IMR-90 (cell line): Measurements from ENCODE around the gene SPACA5. TPM values are rescaled to one million over a fixed set of nuclear protein-coding genes. Genes with fewer than 3 reads are reported as not detected.
"Not testable (repeated sequence)": the region's sequence is repeated elsewhere in the genome, so short reads cannot be mapped to it uniquely, and the experiment has no call there.

Experiments used
- ATAC-seq: fragments of 200-7000 bp; cut with Tn5 transposase; 2 replicates; pipeline ENCODE4 v1.9.1; 2020; ENCODE audit warnings: low read depth, mild to moderate bottlenecking, moderate library complexity
- BruUV-seq: library from RNA; stranded (reverse); fragments of 400-500 nt; replicated peaks from 2 replicates; lab custom pipeline; 2021; lab: Mats Ljungman, UMichigan
- CTCF ChIA-PET: fragments of 300-600 bp; formaldehyde crosslinking; extraction: SDS; loops from one replicate; lab custom pipeline; 2021; ENCODE audit warnings: antibody characterized with exemption; lab: Yijun Ruan, JAX
- POLR2A ChIA-PET: fragments of 300-600 bp; sonication (Branson Sonifier 250); formaldehyde crosslinking; loops from one replicate; lab custom pipeline; 2022; ENCODE audit warnings: antibody characterized with exemption; ENCODE audit not compliant: unreplicated experiment; lab: Charles Lee
- DNase-seq: peaks from one replicate; pipeline ENCODE4 v3.0.0; 2013
- H2AFZ ChIP-seq: replicated peaks from 2 replicates; pipeline ENCODE3; 2013; ENCODE audit warnings: low read length, mild to moderate bottlenecking; ENCODE audit not compliant: poor library complexity
- H2AK5ac ChIP-seq: 2 replicates; pipeline ENCODE4 v1.6.1; 2013; ENCODE audit warnings: low read depth, low read length, inconsistent platforms
- H2AK9ac ChIP-seq: replicated peaks from 2 replicates; pipeline ENCODE3; 2013; ENCODE audit warnings: mild to moderate bottlenecking, low read depth, low read length, moderate library complexity; ENCODE audit not compliant: poor library complexity
- H2BK120ac ChIP-seq: 2 replicates; pipeline ENCODE4 v1.6.1; 2013; ENCODE audit warnings: low read depth, low read length, inconsistent platforms
- H2BK15ac ChIP-seq: 3 replicates; pipeline ENCODE4 v1.6.1; 2013; ENCODE audit warnings: low read depth, low read length, inconsistent platforms
- H2BK20ac ChIP-seq: 2 replicates; pipeline ENCODE4 v1.6.1; 2013; ENCODE audit warnings: low read depth, mild to moderate bottlenecking, inconsistent platforms, low read length, moderate library complexity
- H2BK5ac ChIP-seq: 2 replicates; pipeline ENCODE4 v1.6.1; 2013; ENCODE audit warnings: mild to moderate bottlenecking, low read depth, low read length, inconsistent platforms; ENCODE audit not compliant: poor library complexity, severe bottlenecking
- H3K14ac ChIP-seq: replicated peaks from 2 replicates; pipeline ENCODE4 v1.6.1; 2013; ENCODE audit warnings: low read depth, low read length, inconsistent platforms
- H3K18ac ChIP-seq: 2 replicates; pipeline ENCODE4 v1.6.1; 2013; ENCODE audit warnings: low read depth, low read length, control low read depth
- H3K23ac ChIP-seq: 2 replicates; pipeline ENCODE4 v1.6.1; 2013; ENCODE audit warnings: low read depth, low read length, inconsistent platforms
- H3K27ac ChIP-seq: 2 replicates; pipeline ENCODE4 v1.5.1; 2013; ENCODE audit warnings: mild to moderate bottlenecking, control low read depth, low read length; ENCODE audit not compliant: insufficient read depth
- H3K27me3 ChIP-seq: 2 replicates; pipeline ENCODE4 v1.6.1; 2013; ENCODE audit warnings: low read length; ENCODE audit not compliant: control insufficient read depth, insufficient read depth
- H3K36me3 ChIP-seq: 2 replicates; pipeline ENCODE4 v1.6.1; 2013; ENCODE audit warnings: low read length, mixed read lengths; ENCODE audit not compliant: control insufficient read depth, insufficient read depth
- H3K4ac ChIP-seq: 2 replicates; pipeline ENCODE4 v1.6.1; 2013; ENCODE audit warnings: low read depth, low read length, inconsistent platforms
- H3K4me1 ChIP-seq: 2 replicates; pipeline ENCODE4 v1.6.1; 2013; ENCODE audit warnings: low read length, mixed read lengths; ENCODE audit not compliant: control insufficient read depth, insufficient read depth
- H3K4me2 ChIP-seq: 2 replicates; pipeline ENCODE4 v1.6.1; 2013; ENCODE audit warnings: low read depth, mild to moderate bottlenecking, control low read depth, low read length, moderate library complexity
- H3K4me3 ChIP-seq: 2 replicates; pipeline ENCODE4 v1.5.1; 2013; ENCODE audit warnings: low read depth, mild to moderate bottlenecking, control low read depth, low read length, moderate library complexity; ENCODE audit not compliant: insufficient read depth
- H3K56ac ChIP-seq: 2 replicates; pipeline ENCODE4 v1.6.1; 2013; ENCODE audit warnings: low read length, inconsistent platforms; ENCODE audit not compliant: insufficient read depth; ENCODE audit errors: extremely low read depth
- H3K79me1 ChIP-seq, 2 experiments: 2 replicates each; pipeline ENCODE4 v1.6.1; 2013; ENCODE audit warnings: low read length in 2 of 2, inconsistent platforms in 1 of 2, low read depth in 1 of 2
- H3K9ac ChIP-seq: 2 replicates; pipeline ENCODE4 v1.6.1; 2013; ENCODE audit warnings: low read depth, low read length, control low read depth
- H3K9me1 ChIP-seq: 2 replicates; pipeline ENCODE4 v1.6.1; 2013; ENCODE audit warnings: low read length, inconsistent platforms; ENCODE audit not compliant: insufficient read depth
- H3K9me3 ChIP-seq: 2 replicates; pipeline ENCODE4 v1.6.1; 2013; ENCODE audit warnings: low read length; ENCODE audit not compliant: control insufficient read depth, insufficient read depth
- H4K20me1 ChIP-seq: 2 replicates; pipeline ENCODE4 v1.6.1; 2013; ENCODE audit warnings: low read length, inconsistent platforms; ENCODE audit not compliant: insufficient read depth
- H4K5ac ChIP-seq: 2 replicates; pipeline ENCODE4 v1.6.1; 2013; ENCODE audit warnings: mild to moderate bottlenecking, low read depth, low read length, control low read depth
- H4K8ac ChIP-seq, 2 experiments: 2 replicates each; pipeline ENCODE4 v1.6.1; 2013; ENCODE audit warnings: low read depth in 2 of 2, low read length in 2 of 2, control low read depth in 1 of 2, inconsistent platforms in 1 of 2
- H4K91ac ChIP-seq: 2 replicates; pipeline ENCODE4 v1.6.1; 2013; ENCODE audit warnings: low read depth, low read length, inconsistent platforms; ENCODE audit not compliant: insufficient read depth
- MAFK ChIP-seq: IDR thresholded peaks from 2 replicates; pipeline ENCODE4 v1.6.1; 2012; ENCODE audit warnings: low read depth, low read length, improper control_type of control experiment
- MXI1 ChIP-seq: IDR thresholded peaks from 2 replicates; pipeline ENCODE4 v1.6.1; 2012; ENCODE audit warnings: low read depth, mild to moderate bottlenecking, low read length, moderate library complexity, borderline replicate concordance
- NFE2L2 ChIP-seq: fragments of 150-350 bp; IDR thresholded peaks from 2 replicates; pipeline ENCODE4 v1.6.1; 2016; ENCODE audit warnings: low read depth, mild to moderate bottlenecking, low read length
- POLR2A ChIP-seq: IDR thresholded peaks from 2 replicates; pipeline ENCODE4 v1.6.1; 2012; ENCODE audit warnings: mild to moderate bottlenecking, low read depth, low read length
- WGBS, 2 experiments: methylation state at CpG; one replicate each; pipeline versions ENCODE4 v1.1.5 to v1.1.7; 2013; ENCODE audit warnings: missing lambda C conversion rate in 2 of 2; ENCODE audit not compliant: insufficient read length in 1 of 2; ENCODE audit errors: extremely low coverage in 2 of 2; 5-methylcytosine and 5-hydroxymethylcytosine counted together
- dilution Hi-C: fragments of 300-500 bp; cut with HindIII; formaldehyde crosslinking; loops from one replicate; pipeline ENCODE4 v1.14.3; 2018; ENCODE audit warnings: low sequenced_read_pairs; ENCODE audit not compliant: unreplicated experiment
- in situ Hi-C: fragments of 300-500 bp; cut with MboI; formaldehyde crosslinking; loops from 3 replicates; pipeline ENCODE4 v1.14.3; 2019; ENCODE audit warnings: low sequenced_read_pairs, inconsistent platforms, mixed read lengths
- intact Hi-C: fragments of 100-400 bp; cut with micrococcal nuclease; formaldehyde crosslinking; loops from 2 replicates; pipeline ENCODE4 v1.10.0; 2022
- polyA plus RNA-seq, 3 experiments: library from polyadenylated mRNA; depleted of rRNA; stranded (reverse); fragments of >200 nt; gene quantifications; 2 replicates each; pipeline ENCODE4 v1.2.3, GENCODE V29; 2012; ENCODE audit warnings: low replicate concordance in 1 of 3
- total RNA-seq: library from RNA; depleted of rRNA; stranded (reverse); fragments of >200 nt; gene quantifications from 2 replicates; pipeline ENCODE4 v1.2.3, GENCODE V29; 2012

Gene SPACA5
- total and polyA plus RNA-seq, 2 of the 4 experiments (the other 2 are of a cell fraction) = not detected

DNA sequence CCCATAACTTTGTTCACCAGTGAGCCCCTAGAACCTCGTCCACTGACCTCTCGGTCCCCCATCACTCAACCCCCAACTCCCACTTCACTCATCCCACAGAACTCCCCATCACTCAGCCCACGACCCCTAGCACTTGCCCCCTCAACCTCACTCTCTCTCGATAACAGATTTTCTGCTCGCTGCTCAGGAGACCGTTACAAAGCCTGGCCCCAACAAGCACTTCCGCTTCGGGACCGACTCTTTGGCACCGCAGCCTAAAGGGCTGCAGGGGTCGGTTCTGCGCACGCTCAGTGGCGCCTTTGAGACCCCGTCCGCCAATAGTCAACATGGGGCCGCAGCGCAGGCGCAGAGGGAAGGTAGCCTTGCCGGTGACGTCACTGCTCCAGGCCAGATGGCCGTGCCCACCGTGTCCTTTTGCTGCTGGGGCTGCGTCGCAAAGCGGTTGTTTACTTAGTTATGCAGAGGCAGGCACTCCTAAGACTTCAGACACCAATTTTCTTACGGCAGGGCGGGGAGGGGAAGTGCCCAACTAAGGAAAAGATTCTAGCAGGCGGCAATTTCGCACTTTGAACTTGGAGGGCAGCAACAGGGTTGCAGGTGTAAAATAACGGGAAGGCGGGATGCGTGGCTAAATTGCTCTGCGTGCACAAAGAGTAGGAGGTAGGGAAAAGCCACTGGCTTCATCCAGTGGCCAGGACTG, 2.9 kb upstream of the SPACA5 start, which contains the start of gene ZNF182:
Gene ZNF182, minus strand, starts transcription at position 232 of the 700 bp plus-strand sequence. CDS start 1,380 bp downstream, outside the sequence.
- Histone ChIP-seq H3K79me1 (peaks cover 0 to 10% of the 10 kb centered on the region in 2 experiments; a peak in 1 of 4 replicates), H3K4me1 (peaks cover 2% of the 10 kb centered on the region; the same call in 1 of the 2 replicates), H4K91ac (peak within 1 kb of the TSS; percentile 61; the same call in 1 of the 2 replicates), H2AK5ac (0 out of 2 replicates have a peak within 1 kb of the TSS, but pooled peaks have one; percentile 11), H4K8ac (peak within 1 kb of the TSS; percentile 87 to 96), H3K4me3 (peak within 1 kb of the TSS; percentile 91), H3K9me3 (0 out of 2 replicates have a peak, but pooled peaks cover 2% of the 10 kb centered on the region), H2BK120ac (0 out of 2 replicates have a peak within 1 kb of the TSS, but pooled peaks have one; percentile 33), H2BK15ac (no peak within 1 kb of the TSS), H4K20me1 (no peaks in the 10 kb centered on the region), H3K27ac (peak within 1 kb of the TSS; percentile 92), H2AK9ac (peak within 1 kb of the TSS; percentile 87), H3K36me3 (no peaks in the 10 kb centered on the region), H2AFZ (peak within 1 kb of the TSS; percentile 90), H3K27me3 (no peaks in the 10 kb centered on the region), H3K14ac (peak within 1 kb of the TSS; percentile 94), H3K4me2 (peak within 1 kb of the TSS; percentile 64), H2BK5ac (peak within 1 kb of the TSS; percentile 75), H3K9me1 (no peaks in the 10 kb centered on the region), H4K5ac (peak within 1 kb of the TSS; percentile 91), H3K56ac (0 out of 2 replicates have a peak within 1 kb of the TSS, but pooled peaks have one; percentile 38), H3K23ac (peak within 1 kb of the TSS; percentile 41; the same call in 1 of the 2 replicates), H3K9ac (peak within 1 kb of the TSS; percentile 97), H3K4ac (peak within 1 kb of the TSS; percentile 86), H2BK20ac (no peak within 1 kb of the TSS), H3K18ac (peak within 1 kb of the TSS; percentile 74)
- ATAC-seq (peak; percentile 97), DNase-seq (peak; percentile 83)
- 41% methylated on average over 19 of the region's 34 CpGs; no CpG with 5 or more reads in 1 of the 2 experiments for WGBS, 2 experiments
- POLR2A ChIA-PET = no interaction called here
- in situ Hi-C loops = no loop called here
- no TSS peak for BruUV-seq
- dilution Hi-C loops = no loop called here
- CTCF ChIA-PET = no interaction called here
- no peak for TF ChIP-seq NFE2L2
- peak; percentile 44; the same call in 1 of the 2 replicates for TF ChIP-seq POLR2A
- no peak for TF ChIP-seq MXI1
- no peak for TF ChIP-seq MAFK
- intact Hi-C loops = no loop called here

DNA sequence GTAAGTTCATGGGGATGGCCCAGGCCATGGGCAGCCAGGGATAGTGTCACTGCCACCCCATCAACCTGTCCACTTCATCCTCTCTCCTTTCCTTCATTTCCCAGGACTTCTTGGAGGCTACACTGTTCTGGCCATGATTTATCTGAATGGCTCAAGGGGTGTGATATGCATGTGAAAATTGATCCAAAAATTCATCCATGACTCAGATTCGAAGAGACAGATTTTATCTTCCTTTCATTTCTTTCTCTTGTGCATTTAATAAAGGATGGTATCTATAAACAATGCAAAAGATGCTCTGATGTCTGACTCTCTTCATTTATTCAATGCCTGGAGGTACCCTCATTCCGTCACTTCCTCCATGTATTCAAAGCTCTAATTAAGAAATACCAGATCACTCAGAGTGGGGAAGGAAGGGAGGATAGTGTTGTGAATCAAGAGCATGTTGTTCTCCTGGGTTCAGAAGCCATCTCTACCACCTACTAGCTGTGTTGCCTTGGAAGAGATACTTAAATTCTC, 2.7 kb downstream of the SPACA5 start:
- intact Hi-C loops, H4K91ac ChIP-seq, H3K9me3 ChIP-seq, POLR2A ChIA-PET, H3K4me3 ChIP-seq, H2AK5ac ChIP-seq, H2AFZ ChIP-seq, H4K20me1 ChIP-seq, H3K9me1 ChIP-seq, H4K8ac ChIP-seq, H3K27ac ChIP-seq, CTCF ChIA-PET, H2BK120ac ChIP-seq, H3K79me1 ChIP-seq, H3K18ac ChIP-seq, H3K4ac ChIP-seq, DNase-seq, H2BK5ac ChIP-seq, H3K9ac ChIP-seq, ATAC-seq, H3K4me1 ChIP-seq, H3K27me3 ChIP-seq, H2BK15ac ChIP-seq, H3K4me2 ChIP-seq, H3K23ac ChIP-seq, H3K14ac ChIP-seq, H3K56ac ChIP-seq, in situ Hi-C loops, dilution Hi-C loops, H2AK9ac ChIP-seq, BruUV-seq, H3K36me3 ChIP-seq, H2BK20ac ChIP-seq, H4K5ac ChIP-seq: not testable (repeated sequence)
- no CpG with 5 or more reads among the region's 2 CpGs for WGBS, 2 experiments
